ENCODE data around the gene MTUS2. TPM values are rescaled to one million over a fixed set of nuclear protein-coding genes. Genes with fewer than 3 reads are reported as not detected.

Gene MTUS2
- total RNA-seq, 1 experiment from 2014 or later: not detected

DNA sequence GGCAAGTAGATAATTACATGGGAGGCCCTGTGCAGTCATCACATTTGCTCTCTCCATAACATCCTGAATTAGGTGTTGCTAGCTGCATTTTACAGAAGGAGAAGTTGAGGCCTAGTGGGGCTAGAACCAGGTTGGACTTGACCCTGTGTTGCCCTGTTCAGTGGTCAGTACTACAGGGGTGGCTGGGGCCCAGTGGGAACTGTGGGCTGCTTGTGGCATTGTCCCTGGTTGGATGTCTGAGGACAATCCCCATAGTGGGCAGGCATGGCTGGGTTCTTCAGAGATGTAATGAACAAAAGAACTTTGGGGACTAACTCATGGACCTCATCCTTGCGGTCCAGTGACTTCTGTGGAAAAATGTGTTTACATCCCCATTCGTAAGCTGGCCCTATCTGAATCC is 38.9 kb downstream of the MTUS2 start:
- no peak for DNase-seq (ENCODE audit: low read depth)

DNA sequence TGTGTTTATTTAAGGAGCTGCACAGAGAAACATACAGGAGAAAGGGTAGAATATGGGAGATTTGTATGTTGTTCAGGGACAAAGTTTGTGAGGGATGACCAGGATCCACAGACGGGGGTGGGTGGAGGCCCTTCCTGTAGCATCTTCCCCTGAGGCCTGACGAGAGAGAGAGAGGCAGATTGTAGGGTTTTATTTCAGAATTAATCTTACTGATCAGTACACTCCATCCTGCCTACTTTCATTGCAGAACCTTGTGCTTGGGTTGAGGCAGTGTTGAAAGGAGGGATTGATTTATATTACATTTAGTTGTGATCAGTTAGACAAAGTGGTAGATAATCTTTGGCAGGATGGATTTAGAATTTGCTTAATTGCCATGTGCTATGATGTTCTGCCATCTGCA is 39.6 kb downstream of the MTUS2 start:
- DNase-seq (ENCODE audit: low read depth): no peak

DNA sequence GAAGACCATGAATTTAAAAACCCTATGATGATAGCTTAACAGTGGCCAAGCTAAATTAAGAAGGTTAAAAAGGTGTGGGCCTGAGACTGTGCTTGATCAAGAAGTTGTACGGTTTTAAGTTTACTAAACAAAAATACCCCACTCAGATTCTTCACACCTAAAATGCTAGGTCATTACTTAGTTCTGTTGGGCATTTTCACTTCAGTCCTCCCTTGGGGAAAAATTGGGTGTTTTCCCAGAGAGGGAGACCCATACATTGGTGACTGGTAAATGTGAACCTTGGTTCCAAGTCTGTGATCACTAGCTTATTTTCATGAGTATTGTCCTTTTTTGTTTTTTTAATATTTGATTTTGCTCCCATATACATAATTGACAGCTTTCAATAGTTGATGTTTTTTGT is 44.4 kb downstream of the MTUS2 start:
- no peak for DNase-seq (ENCODE audit: low read depth)

DNA sequence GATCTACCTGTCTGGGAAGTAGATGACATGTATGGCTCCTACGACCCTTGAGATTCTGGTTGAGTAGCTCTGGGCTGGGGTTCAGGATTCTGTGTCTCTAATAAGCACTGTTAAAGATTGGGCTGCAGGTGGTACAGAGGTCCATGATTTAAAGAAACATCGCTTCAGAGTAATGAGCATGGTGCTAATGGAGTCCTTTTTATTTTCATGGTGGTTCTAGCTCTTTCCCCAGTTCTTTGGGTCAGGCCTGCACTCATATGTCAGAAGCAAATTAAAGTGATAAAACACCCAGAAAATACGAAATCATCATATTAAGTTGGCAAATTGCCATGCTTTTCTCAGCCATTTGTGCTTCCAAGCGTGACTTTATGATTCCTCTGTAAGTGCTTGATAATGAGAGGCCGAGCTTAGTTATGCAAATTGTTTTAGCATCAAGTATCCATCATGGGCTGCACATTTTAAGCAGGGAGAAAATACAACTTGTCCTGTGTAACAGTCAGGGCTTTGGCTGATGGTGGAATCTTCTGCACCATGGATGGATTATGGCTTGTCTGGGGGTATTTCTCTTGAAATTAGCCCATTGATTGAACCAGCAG is 45.1 kb downstream of the MTUS2 start:
- DNase-seq (ENCODE audit: low read depth): no peak

DNA sequence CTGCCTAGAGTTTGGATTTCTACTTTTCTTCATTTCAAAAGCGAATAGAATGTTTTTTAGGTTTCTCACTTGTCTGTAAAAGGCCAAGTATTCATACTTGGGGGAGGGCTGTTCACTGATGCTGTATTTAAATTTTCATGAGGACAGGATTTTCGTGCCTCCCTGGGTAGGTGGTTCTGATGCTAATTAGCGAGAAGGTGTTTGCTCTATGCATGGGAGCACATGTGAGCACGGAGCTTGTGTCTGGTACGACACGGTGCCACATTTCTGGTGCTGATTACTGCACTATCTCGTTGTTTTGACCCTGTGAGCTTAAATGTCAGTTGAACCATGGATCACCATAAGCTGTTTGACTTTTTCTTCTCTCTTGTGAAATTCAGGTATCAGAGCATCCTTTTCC is 45.8 kb downstream of the MTUS2 start:
- DNase-seq (ENCODE audit: low read depth): no peak

DNA sequence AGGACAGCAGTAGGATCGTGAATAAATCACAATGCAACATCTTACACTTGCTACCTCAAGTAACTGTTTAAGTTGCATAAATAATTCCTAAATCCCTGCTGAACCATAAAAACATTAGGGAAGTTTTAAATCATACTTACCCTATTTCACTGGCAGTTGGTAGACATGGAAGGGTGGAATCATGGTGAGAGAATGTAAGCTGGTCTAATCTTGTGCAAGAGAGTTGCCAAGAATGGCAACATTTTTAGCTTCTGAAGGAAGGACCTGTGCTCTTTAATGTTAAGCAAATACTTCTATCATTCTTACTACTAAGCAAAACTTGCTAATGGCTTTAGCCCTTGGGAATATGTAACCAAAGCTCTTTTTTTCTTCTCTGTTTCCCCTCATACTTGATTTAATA is 46.8 kb downstream of the MTUS2 start:
- DNase-seq (ENCODE audit: low read depth): no peak

DNA sequence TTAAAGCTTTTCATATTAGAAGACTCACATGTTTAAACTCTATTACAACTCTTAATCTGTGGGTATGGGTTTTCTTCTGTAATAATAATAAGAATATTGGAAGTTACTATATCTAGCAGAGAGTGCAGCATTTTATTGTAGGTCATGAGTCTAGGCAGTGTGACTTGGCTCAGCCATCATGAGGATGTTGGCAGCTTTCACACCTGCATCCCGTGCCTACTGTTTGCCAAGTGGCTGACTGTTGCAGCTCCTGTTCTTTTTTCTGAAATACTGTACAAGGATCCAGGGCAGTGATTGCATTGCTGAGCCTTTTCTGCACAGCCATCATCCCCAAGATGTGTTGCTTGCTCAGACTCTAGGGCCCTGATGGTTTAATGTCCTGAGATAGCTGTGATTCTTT is 47.4 kb downstream of the MTUS2 start:
- DNase-seq (ENCODE audit: low read depth): no peak

DNA sequence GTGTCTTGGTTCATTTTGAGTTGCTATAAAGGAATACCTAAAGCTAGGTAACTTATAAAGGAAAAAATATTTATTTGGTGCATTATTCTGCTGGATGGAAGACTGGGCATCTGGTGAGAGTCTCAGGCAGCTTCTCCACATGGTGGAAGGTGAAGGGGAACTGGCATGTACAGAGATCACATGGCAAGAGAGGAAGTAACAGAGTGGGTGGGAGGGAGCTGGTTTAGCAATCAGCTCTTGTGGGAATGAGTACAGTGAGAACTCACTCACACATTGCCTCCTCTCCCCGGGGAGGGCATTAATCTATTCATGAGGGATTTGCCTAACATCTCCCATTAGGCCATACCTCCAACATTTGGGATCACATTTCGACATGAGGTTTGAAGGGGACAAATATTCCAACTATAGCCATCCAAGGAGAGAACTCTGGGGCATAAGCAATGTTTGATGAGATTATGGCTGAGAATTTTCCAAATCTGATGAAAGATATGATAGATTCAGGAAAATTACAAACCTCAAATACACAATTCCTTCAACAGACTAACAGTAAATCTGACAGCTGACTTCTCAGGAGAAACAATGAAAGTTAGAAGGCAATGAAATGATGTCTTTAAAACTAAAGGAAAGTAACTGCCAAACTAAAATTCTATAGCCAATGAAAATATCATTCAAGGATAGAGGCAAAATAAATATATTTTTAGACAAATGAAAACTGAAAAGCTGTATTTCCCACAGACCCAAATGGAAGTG is 52.5 kb downstream of the MTUS2 start:
- DNase-seq (ENCODE audit: low read depth): peak; percentile 1

DNA sequence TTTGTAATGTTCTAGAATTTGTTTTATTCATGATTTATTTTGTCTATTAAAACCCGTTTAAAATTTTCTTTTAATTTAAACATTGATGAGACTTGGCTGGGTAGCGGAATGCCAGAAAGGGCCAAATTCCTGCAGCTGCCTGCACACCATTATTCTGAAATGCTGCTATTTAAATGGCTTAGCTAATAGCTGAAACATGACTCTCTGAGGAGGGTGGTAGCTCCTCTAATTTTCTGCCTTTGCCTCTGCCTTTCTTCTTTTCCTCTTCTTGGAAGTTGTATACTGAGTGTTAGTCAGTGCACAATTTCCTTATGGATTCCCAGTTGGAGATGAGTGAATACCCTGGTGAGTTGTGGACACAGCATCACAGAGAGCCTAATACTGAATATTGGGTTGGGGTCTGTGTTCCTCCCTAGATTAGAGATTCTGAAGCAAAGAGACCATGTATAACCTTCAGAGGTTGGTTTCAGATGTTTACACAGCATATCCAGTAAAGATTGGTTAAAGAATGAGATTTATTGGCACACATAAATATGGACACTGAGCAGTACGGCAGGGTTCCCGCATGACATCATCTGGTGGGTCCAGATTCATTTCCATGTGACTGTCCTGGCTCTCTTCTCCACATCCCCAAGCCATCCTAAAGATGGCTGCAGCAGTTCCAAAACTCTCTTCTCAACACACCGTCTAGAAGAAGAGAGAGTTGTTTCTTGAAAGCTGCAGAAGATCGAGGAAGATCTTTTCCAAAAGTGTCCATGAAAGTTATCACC is 55.9 kb downstream of the MTUS2 start:
- no peak for DNase-seq (ENCODE audit: low read depth)

DNA sequence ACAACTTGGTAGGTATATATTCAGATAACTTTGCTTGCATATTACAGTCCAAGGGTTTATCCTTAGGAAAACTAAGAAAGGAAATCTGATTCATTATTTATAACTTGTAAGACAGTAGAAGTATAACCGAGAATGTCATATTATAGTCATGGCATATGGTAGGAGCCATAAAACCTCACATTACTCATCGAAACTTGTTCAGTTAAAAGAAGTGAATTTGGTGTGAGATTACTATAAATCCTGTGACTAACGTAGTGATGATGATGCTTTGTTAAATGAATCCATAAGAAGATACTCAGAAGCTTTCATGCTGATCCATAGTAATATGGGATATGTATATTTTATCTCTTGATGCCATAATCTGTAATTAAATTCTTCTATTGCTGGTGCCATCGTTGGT is 57.3 kb downstream of the MTUS2 start:
- no peak for DNase-seq (ENCODE audit: low read depth)

DNA sequence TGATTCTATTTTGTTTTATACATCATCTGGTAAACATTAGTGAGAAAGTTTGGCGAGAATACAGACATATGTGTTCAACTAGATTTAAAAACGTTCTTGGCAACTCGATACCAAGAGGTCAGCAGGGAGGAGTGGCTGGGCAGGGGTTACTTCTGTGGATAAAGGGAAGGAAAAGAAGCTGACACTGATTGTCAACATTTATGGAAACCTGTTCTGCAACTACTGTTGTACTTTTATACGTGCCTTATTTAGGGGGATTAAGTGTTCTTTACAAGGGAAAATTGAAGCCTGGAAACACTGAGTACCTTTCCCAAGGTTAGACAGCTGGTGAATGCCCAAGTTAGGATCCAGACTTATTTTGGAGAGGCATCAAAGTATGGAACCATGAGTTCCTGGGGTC is 65.0 kb downstream of the MTUS2 start:
- no peak for DNase-seq (ENCODE audit: low read depth)

DNA sequence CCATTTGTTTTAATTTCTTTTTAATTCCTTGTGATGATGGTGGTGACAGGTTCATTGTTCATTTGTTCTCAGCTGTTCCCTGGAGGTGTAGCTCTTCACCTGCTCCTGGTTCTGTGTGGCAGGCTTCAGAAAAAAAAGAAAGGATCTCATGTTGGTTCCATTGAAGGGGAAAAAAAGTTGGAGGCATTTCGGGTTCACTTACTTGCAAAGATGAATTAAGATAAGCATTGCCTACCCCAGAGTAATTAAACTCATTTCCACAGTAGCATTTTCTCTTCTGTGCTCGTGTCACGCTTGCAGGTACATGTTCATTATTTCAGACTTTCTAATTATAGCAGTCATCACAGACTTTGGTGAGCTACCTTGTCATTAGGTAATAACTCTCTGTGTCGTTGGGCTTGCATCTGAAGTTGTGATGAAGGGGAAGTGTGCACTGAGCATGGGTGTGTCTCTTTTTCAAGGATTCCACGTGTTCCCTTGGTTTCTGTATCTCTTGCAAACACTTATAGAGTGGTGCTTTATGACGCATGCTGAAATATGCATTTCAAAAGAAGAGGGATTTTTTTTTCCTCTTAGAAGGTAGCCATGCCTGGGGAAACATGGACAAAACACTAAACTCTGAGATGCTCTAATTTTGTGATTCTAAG is 69.1 kb downstream of the MTUS2 start:
- DNase-seq (ENCODE audit: low read depth): no peak

DNA sequence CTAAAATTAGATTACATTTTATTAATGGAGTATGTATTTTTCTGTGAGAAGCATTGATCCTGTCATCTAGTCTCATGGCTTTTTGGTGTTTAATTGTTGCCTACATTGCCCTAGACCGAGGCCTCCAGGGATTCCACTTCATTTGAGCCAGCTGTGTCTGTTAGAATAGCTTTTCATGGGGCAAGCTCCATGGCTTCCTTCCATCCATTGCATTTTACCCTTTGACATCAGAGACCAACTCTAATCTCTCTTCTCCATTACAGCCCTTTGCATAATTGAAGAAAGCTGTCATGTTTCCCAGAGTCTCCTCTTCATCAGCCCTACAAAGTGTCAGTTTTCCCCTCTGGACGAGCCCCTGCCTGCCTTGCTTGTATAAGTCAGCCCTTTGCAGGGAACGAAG is 70.6 kb downstream of the MTUS2 start:
- no peak for DNase-seq (ENCODE audit: low read depth)

DNA sequence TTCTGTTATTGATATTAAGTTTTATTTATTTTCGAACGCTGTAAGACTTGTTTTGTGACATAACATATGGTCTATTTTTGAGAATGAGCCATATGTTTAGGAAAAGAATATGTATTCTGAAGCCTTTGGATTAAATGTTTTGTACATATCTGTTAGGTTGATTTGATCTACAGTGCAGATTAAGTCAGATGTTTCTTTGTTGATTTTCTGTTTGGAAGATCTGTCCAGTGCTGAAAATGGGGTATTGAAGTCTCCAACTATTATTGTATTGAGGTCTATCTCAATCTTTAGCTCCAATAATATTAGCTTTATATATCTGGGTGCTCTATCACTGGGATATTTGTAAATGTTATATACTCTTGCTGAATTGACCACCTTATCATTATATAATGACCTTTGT is 97.9 kb downstream of the MTUS2 start:
- DNase-seq (ENCODE audit: low read depth): no peak

DNA sequence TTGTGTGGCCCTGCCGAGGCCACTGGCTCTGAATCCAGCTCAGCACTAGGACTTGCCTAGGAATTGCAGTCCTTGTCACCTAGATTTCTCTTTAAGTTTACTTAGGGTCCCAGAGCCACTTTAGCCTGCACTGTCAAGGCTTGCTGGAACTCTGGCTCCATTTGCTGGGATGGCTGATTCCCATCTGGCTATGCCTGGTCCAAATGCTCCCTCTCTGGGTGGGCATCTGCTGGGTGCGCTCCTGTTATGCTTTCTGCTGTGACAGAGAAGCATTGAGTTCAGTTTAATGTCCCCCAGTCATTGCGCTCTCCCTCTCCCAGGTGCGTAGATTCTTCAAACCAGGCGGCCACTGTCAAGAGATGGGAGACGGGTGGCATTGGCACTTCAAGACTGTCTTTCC is 102.2 kb downstream of the MTUS2 start:
- no peak for DNase-seq (ENCODE audit: low read depth)

DNA sequence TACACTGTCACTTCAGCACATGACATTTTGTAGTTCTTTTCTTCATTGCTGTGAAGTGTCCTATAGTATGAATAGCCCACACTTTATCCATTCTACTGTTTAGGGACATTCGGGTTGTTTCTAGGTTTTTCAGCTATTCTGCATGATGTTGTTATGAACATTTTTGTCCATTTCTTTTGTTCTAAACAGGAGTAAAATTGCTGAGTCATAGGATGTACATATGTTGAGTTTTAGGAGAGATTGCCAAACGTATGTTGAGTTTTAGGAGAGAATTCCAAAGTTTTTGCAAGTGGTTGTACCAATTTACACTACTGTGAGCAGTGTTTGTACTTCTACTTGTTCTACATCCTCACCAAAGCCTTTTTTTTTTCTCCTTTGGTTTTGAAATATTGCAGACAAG is 115.0 kb downstream of the MTUS2 start:
- no peak for DNase-seq (ENCODE audit: low read depth)

DNA sequence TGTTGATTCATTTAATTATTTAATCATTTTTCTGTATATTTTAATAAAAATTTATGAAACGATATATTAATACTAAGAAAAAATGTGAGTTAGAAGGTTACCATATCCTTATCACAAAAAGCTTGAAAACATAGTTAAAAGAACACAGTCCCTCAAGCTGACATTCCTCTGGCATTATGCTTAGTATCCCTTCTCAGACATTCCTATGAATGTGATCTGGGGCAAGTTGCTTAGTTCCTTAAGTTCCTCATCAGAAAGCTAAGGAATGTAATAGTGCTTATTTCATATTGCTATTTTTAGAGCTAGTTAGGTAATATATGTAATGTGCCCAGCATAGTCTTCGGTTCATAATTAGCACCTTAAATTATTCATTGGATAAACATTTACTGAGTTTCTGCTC is 122.8 kb downstream of the MTUS2 start:
- DNase-seq (ENCODE audit: low read depth): no peak

DNA sequence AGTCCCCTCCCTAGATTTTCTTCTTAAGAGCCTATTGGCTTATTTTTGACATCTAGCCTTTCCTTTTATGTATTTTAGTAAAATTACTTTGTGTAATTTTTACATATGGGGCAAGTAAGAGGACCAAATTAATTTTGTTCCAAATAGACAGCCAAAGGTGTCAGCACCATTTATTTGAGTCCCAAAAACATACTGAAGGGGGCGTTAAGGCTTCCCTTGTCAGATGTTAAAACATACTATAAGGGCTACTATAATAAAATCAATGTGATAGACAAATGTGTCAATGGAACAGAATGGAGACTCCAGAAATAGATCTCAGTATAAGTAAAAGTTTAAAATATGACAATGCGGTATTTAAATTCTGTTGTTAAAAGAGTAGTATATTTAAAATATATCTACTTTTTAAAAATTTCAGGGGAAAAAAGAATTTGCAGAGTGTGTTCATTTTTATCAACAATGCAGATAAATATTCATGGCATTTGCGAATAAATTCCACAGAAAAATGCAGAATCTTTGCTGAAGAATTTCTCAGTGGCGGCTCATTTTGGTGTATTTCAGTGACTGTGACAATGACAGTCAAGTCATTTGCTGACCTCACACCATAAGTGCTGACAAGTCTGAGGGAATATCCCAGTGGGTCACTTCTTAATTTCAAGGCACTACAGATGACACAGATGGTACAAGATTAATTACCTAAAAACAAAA is 133.7 kb downstream of the MTUS2 start:
- DNase-seq (ENCODE audit: low read depth): no peak

DNA sequence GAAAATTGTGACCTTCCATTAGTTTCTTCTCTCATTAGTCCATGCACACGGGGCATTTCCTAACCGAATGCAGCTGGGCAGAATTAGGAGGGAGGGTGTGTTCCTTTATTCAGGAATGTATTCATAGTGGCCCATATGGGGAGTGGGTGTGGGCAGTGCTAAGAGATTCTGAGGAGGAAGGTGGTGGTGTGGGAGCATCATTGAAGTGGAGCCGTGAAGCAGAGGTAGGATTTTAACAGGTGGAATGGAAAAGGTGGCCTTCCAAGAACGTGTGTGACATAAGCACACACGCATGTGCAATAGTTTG is 134.2 kb downstream of the MTUS2 start:
- no peak for DNase-seq (ENCODE audit: low read depth)

DNA sequence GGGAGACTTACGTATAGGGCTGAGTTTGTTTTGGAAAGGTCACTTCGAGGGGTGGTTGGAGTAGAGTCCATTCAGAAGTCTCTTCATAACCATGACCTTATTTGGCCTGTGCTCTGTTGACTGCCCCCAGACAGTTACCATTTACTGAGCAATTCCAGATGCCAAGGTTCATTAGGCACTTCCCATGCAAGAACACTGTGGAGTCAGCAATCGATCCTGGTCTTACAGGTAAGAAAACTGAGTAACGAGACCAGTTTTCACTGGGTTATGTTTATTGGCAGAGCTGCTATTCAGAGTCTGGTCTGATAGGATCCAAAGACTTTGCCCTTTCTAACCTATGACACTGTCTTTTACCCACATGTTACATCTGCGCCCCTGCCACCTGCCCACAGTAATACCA is 134.7 kb downstream of the MTUS2 start:
- DNase-seq (ENCODE audit: low read depth): no peak

DNA sequence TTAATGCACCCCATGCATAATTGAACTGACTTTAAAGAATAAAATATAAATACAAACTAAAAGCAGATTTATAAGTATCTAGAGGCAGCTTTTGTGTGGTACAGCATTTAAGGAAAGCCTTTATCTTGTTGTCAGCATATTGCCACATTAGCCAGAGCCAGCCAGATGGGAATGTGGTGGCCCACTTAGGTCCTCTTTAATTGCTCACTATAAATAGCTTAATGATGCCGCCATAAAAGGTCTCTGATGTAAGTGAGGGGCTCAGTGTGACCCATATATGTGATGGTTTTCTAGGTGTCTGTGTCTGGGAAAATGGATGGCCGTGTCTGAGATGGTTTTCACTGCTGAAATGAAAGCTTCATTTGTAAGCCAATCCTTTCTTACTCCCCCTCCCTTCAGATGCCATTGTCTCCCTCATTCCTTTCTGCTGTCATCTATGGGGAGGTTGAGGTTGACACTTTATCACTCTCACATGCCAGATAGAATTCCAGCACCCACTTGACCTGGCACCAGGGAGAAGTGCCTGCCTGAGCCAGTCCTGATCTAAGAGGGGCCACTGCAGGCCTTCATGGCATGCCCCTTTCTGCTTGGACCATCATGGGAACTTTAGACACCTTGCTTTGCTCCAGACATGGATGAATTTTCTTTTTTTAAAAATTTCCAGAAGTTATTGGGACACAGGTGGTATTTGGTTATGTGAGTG is 135.3 kb downstream of the MTUS2 start:
- no peak for DNase-seq (ENCODE audit: low read depth)

Data from LHCN-M2 (cell line).